ENCODE data around the gene UEVLD.

GRCh38 chr11:18526521-18527296, 61.8 kb downstream of the UEVLD start, which contains the start of gene TSG101:
- no peak for TF ChIP-seq ZNF274 (IDR thresholded peaks at IDR 0.05; ENCODE audit: low read depth, low read length)
- TF ChIP-seq YY1 (IDR thresholded peaks at IDR 0.05; ENCODE audit: insufficient read depth, insufficient read length), result no peak

Data from NT2/D1 (cell line).